Liver (tissue), 9 donors: ENCODE data around the gene MAP3K3. TPM values are rescaled to one million over a fixed set of nuclear protein-coding genes. Genes with fewer than 3 reads are reported as not detected.

Source experiments
- DNase-seq: peaks from one replicate; pipeline ENCODE4 v3.0.0-alpha.2; 2017; ENCODE audit warnings: low spot score
- H3K27ac ChIP-seq, 2 donors: one replicate each; pipeline ENCODE4 v1.7.0; 2013; ENCODE audit warnings: inconsistent platforms in 2 of 2, low read length in 2 of 2, control low read depth in 1 of 2, low read depth in 1 of 2, mild to moderate bottlenecking in 1 of 2
- H3K27me3 ChIP-seq, 4 donors: one replicate each; pipeline versions ENCODE4 v1.6.1 to v1.7.0; 2013; ENCODE audit warnings: low read length in 3 of 4, inconsistent platforms in 1 of 4, mild to moderate bottlenecking in 1 of 4, moderate library complexity in 1 of 4; ENCODE audit not compliant: control insufficient read depth in 4 of 4, insufficient read depth in 4 of 4
- H3K36me3 ChIP-seq, 4 donors: one replicate each; pipeline versions ENCODE4 v1.6.1 to v1.7.0; 2013; ENCODE audit warnings: low read length in 3 of 4, mild to moderate bottlenecking in 3 of 4, low read depth in 1 of 4, moderate library complexity in 1 of 4; ENCODE audit not compliant: control insufficient read depth in 4 of 4, insufficient read depth in 3 of 4
- H3K4me1 ChIP-seq, 4 donors: one replicate each; pipeline versions ENCODE4 v1.6.1 to v1.7.0; 2013; ENCODE audit warnings: low read length in 3 of 4, mild to moderate bottlenecking in 3 of 4, moderate library complexity in 1 of 4; ENCODE audit not compliant: control insufficient read depth in 4 of 4, insufficient read depth in 4 of 4
- H3K4me3 ChIP-seq, 3 donors: one replicate each; pipeline versions ENCODE4 v1.6.1 to v1.7.0; 2013; ENCODE audit warnings: low read length in 3 of 3, control low read depth in 1 of 3, low read depth in 1 of 3, mild to moderate bottlenecking in 1 of 3
- H3K9ac ChIP-seq, 2 donors: one replicate each; pipeline ENCODE4 v1.7.0; 2013; ENCODE audit warnings: low read length in 2 of 2, mild to moderate bottlenecking in 2 of 2, moderate library complexity in 2 of 2, control low read depth in 1 of 2, low read depth in 1 of 2
- H3K9me3 ChIP-seq, 4 donors: one replicate each; pipeline versions ENCODE4 v1.6.1 to v1.7.0; 2013; ENCODE audit warnings: low read length in 3 of 4; ENCODE audit not compliant: control insufficient read depth in 4 of 4
- ATF3 ChIP-seq: IDR thresholded peaks from 2 replicates; pipeline ENCODE4 v1.6.1; 2016; ENCODE audit warnings: antibody characterized with exemption
- CTCF ChIP-seq: fragments of 150-350 bp; IDR thresholded peaks from 2 replicates; pipeline ENCODE4 v1.5.1; 2017; ENCODE audit warnings: improper control_type of control experiment, low read depth, low read length; ENCODE audit not compliant: missing input control
- EGR1 ChIP-seq, 2 donors: IDR thresholded peaks; 2 replicates each; pipeline ENCODE4 v1.6.1; 2016 to 2018; ENCODE audit warnings: antibody characterized with exemption in 2 of 2, low read depth in 2 of 2
- FOXA1 ChIP-seq: IDR thresholded peaks from 2 replicates; pipeline ENCODE4 v1.6.1; 2016; ENCODE audit warnings: antibody characterized with exemption
- GABPA ChIP-seq, 2 donors: IDR thresholded peaks in 1 of 2; conservative IDR thresholded peaks in 1 of 2; 2 replicates each; pipeline ENCODE4 v1.6.1; 2016; ENCODE audit warnings: antibody characterized with exemption in 2 of 2, mild to moderate bottlenecking in 1 of 2, moderate library complexity in 1 of 2
- HNF4A ChIP-seq, 2 donors: conservative IDR thresholded peaks; 2 replicates each; pipeline ENCODE4 v1.6.1; 2016; ENCODE audit warnings: antibody characterized with exemption in 2 of 2, mild to moderate bottlenecking in 2 of 2
- HNF4G ChIP-seq: IDR thresholded peaks from 2 replicates; pipeline ENCODE4 v1.6.1; 2016; ENCODE audit warnings: antibody characterized with exemption
- JUND ChIP-seq, 2 donors: IDR thresholded peaks; 2 replicates each; pipeline ENCODE4 v1.6.1; 2016; ENCODE audit warnings: antibody characterized with exemption in 2 of 2
- NR2F2 ChIP-seq: IDR thresholded peaks from 2 replicates; pipeline ENCODE4 v1.6.1; 2016; ENCODE audit warnings: antibody characterized with exemption
- RAD21 ChIP-seq, 2 donors: IDR thresholded peaks; 2 replicates each; pipeline ENCODE4 v1.6.1; 2016; ENCODE audit warnings: antibody characterized with exemption in 2 of 2, mild to moderate bottlenecking in 2 of 2
- REST ChIP-seq: IDR thresholded peaks from 2 replicates; pipeline ENCODE4 v1.6.1; 2016; ENCODE audit warnings: antibody characterized with exemption, mild to moderate bottlenecking
- RXRA ChIP-seq, 2 donors: IDR thresholded peaks; 2 replicates each; pipeline ENCODE4 v1.6.1; 2017 to 2018; ENCODE audit warnings: antibody characterized with exemption in 2 of 2, mild to moderate bottlenecking in 1 of 2
- SP1 ChIP-seq: IDR thresholded peaks from 2 replicates; pipeline ENCODE4 v1.6.1; 2018; ENCODE audit warnings: antibody characterized with exemption, mild to moderate bottlenecking
- YY1 ChIP-seq: IDR thresholded peaks from 2 replicates; pipeline ENCODE4 v1.6.1; 2016; ENCODE audit warnings: antibody characterized with exemption, mild to moderate bottlenecking
- ZBTB33 ChIP-seq: IDR thresholded peaks from 2 replicates; pipeline ENCODE4 v1.6.1; 2016; ENCODE audit warnings: antibody characterized with exemption
- WGBS: extraction: QIAGEN DNeasy Blood & Tissue Kit; methylation state at CpG from one replicate; pipeline ENCODE4 v1.1.7; 2013; 5-methylcytosine and 5-hydroxymethylcytosine counted together
- polyA plus RNA-seq, 2 donors: library from polyadenylated mRNA; stranded (reverse) in 1 of 2; unstranded in 1 of 2; fragments of 200-250 nt in 1 of 2; fragments of >200 nt in 1 of 2; fragmentation: Nextera tagmentation in 1 of 2; extraction: Ambion mirVana in 1 of 2; gene quantifications; one replicate each; pipeline versions ENCODE4 v1.2.1 to v1.2.3, GENCODE V29; 2013 to 2015
- total RNA-seq, 2 donors: library from RNA; depleted of rRNA; stranded (reverse); fragments of >200 nt; gene quantifications; one replicate each; pipeline ENCODE4 v1.2.3, GENCODE V29; 2014
- donor health status: healthy.
- donor health status: healthy.
- donor health status: healthy.
- donor health status: healthy.
- donor health status: healthy.

The MAP3K3 gene
- total and polyA plus RNA-seq, 4 donors: 3.9 to 28.7 (median 11.0) TPM

GRCh38 chr17:63722403-63722802 is 100.2 kb downstream of the MAP3K3 start (continued):
- no peak for TF ChIP-seq CTCF

- Histone ChIP-seq H3K4me3 (no peak overlapping the region), H3K27me3 (no peaks in the 10 kb centered on the region), H3K9ac (no peak overlapping the region), H3K27ac (no peak overlapping the region), H3K4me1 (peaks cover 0 to 7% (median 6%) of the 10 kb centered on the region in 4 donors), H3K9me3 (no peaks in the 10 kb centered on the region), H3K36me3 (no peaks in the 10 kb centered on the region)
- WGBS: 96% methylated on average over 8 of the region's 8 CpGs
- no peak for DNase-seq
- TF ChIP-seq HNF4A (conservative IDR thresholded peaks at IDR 0.05) (no peak), EGR1 (IDR thresholded peaks at IDR 0.05; ENCODE audit: low read depth in 2 of 2) (no peak), JUND (IDR thresholded peaks at IDR 0.05) (no peak), NR2F2 (no peak), REST (no peak), CTCF (no peak), SP1 (no peak), HNF4G (no peak), FOXA1 (no peak), ZBTB33 (no peak), GABPA (IDR thresholded peaks at IDR 0.05 in 1 of 2, conservative IDR thresholded peaks at IDR 0.05 in 1 of 2) (no peak), ATF3 (no peak), YY1 (no peak), RAD21 (IDR thresholded peaks at IDR 0.05) (no peak), RXRA (IDR thresholded peaks at IDR 0.05) (no peak)
Observed at GRCh38 chr17:63735691-63736090, 113.5 kb downstream of the MAP3K3 start.
